Testis (tissue), 2 donors: ENCODE data around the gene GORAB.

Experiments used
- POLR2A ChIP-seq: fragments of 450-650 bp; IDR thresholded peaks from one replicate; pipeline ENCODE4 v1.6.1; 2017; ENCODE audit warnings: antibody characterized with exemption, mild to moderate bottlenecking, moderate library complexity
- TF ChIP-seq, protein P1 (sequence below), 3 experiments: fragments of 450-650 bp in 2 of 3; fragments of 200-600 bp in 1 of 3; sonication (generic) in 1 of 3; IDR thresholded peaks; one replicate each; pipeline ENCODE4 v1.5.1; 2016 to 2019; ENCODE audit warnings: antibody characterized with exemption in 3 of 3, mild to moderate bottlenecking in 2 of 3, moderate library complexity in 1 of 3

DNA sequence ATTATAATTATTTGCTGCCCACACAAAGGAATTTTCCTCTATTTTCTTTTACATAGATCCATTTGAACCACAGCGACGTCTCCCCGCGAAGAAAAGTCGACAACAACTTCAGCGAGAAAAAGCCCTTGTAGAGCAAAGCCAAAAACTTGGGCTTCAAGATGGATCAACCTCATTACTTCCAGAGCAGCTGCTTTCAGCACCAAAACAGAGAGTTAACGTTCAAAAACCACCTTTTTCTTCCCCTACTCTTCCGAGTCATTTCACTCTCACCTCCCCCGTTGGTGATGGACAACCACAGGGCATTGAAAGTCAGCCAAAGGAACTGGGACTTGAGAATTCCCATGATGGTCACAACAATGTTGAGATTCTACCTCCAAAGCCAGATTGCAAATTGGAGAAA lies 7.2 kb downstream of the GORAB start:
- TF ChIP-seq, protein P1, sequence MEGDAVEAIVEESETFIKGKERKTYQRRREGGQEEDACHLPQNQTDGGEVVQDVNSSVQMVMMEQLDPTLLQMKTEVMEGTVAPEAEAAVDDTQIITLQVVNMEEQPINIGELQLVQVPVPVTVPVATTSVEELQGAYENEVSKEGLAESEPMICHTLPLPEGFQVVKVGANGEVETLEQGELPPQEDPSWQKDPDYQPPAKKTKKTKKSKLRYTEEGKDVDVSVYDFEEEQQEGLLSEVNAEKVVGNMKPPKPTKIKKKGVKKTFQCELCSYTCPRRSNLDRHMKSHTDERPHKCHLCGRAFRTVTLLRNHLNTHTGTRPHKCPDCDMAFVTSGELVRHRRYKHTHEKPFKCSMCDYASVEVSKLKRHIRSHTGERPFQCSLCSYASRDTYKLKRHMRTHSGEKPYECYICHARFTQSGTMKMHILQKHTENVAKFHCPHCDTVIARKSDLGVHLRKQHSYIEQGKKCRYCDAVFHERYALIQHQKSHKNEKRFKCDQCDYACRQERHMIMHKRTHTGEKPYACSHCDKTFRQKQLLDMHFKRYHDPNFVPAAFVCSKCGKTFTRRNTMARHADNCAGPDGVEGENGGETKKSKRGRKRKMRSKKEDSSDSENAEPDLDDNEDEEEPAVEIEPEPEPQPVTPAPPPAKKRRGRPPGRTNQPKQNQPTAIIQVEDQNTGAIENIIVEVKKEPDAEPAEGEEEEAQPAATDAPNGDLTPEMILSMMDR (IDR thresholded peaks at IDR 0.05): no peak
- no peak for TF ChIP-seq POLR2A
